ENCODE data around the gene DLGAP1. TPM values are rescaled to one million over a fixed set of nuclear protein-coding genes. Genes with fewer than 3 reads are reported as not detected.

DLGAP1 gene
- total and polyA plus RNA-seq, 2 of the 13 experiments (the other 11 are each of a cell fraction or from before 2014, with no cell fraction given) = 0.01 TPM; not detected in 1

DNA sequence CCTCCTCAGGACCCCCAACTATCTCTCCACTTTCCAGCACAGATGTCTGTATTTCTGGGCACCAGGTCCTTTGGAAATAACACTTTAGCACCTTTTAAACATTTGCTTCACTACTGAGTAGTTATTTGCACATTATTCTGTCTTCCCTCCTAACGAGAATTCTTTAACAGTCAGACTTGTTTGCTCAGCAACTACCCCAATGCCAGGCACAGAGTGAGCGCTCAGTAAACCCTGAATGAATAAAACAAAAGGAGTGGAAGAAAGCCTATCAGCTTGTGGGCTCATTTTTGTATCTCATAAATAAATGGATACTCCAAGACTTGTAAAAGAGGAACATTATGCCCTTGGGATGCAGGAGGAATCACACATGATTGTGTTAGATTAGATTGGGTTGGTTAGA, 554.8 kb downstream of the DLGAP1 start:
- Histone ChIP-seq H3K4me3 (replicated peaks in 1 of 3; ENCODE audit: insufficient read depth in 1 of 3, low read depth in 2 of 3, low read length in 3 of 3) (no peak overlapping the region), H3K27me3 (ENCODE audit: control insufficient read depth in 1 of 2, insufficient read depth in 2 of 2, low read length in 2 of 2) (peaks cover 0 to 12% of the 10 kb centered on the region in 2 experiments; a peak in 1 of 5 replicates), H3K79me2 (ENCODE audit: insufficient read depth, low read length) (no peaks in the 10 kb centered on the region), H3K9me3 (ENCODE audit: low read length) (no peaks in the 10 kb centered on the region), H3K9ac (ENCODE audit: insufficient read depth, low read depth, low read length) (no peak overlapping the region), H3K27ac (ENCODE audit: extremely low read length, insufficient read depth, low read length) (no peak overlapping the region), H3K36me3 (replicated peaks in 1 of 2; ENCODE audit: control insufficient read depth in 1 of 2, insufficient read depth in 2 of 2, low read length in 2 of 2) (no peaks in the 10 kb centered on the region), H2AFZ (ENCODE audit: low read length) (no peak overlapping the region), H3K4me1 (ENCODE audit: insufficient read depth, low read length) (no peaks in the 10 kb centered on the region), H4K20me1 (ENCODE audit: insufficient read depth, low read length) (no peaks in the 10 kb centered on the region), H3K4me2 (ENCODE audit: low read depth, low read length) (no peak overlapping the region)
- POLR2A ChIA-PET = no interaction called here
- no peak for FAIRE-seq
- intact Hi-C loops (cut with micrococcal nuclease; ENCODE audit: unreplicated experiment) (no loop called here), in situ Hi-C loops (cut with HindIII; ENCODE audit: extremely low pct_ligation_motif_present, low pct_unique_long_range_greater_than_20kb) (no loop called here)
- TF ChIP-seq NFYB (CRISPR knock-in tag; IDR thresholded peaks at IDR 0.05) (no peak), ZNF280D (CRISPR knock-in tag; IDR thresholded peaks at IDR 0.05) (no peak)
- DNase-seq (ENCODE audit: low spot score) = no peak
- ATAC-seq = no peak
- 20% methylated on average over 2 of the region's 2 CpGs for WGBS (ENCODE audit: low lambda C conversion rate)
- BruUV-seq (replicated peaks) = no TSS peak
- CTCF ChIA-PET (ENCODE audit: low intra/inter-chr PET ratio, low total read pairs) = no interaction called here

GRCh38 chr18:3898861-3899613, 556.1 kb downstream of the DLGAP1 start:
- ATAC-seq = no peak
- WGBS (ENCODE audit: low lambda C conversion rate) = 2% methylated on average over 4 of the region's 4 CpGs
- no peak overlapping the region for H3K9ac ChIP-seq (ENCODE audit: insufficient read depth, low read depth, low read length)
- no peaks in the 10 kb centered on the region for H4K20me1 ChIP-seq (ENCODE audit: insufficient read depth, low read length)
- no peaks in the 10 kb centered on the region for H3K36me3 ChIP-seq (replicated peaks in 1 of 2; ENCODE audit: control insufficient read depth in 1 of 2, insufficient read depth in 2 of 2, low read length in 2 of 2)
- H2AFZ ChIP-seq (ENCODE audit: low read length) = no peak overlapping the region
- DNase-seq (ENCODE audit: low spot score) = no peak
- no peak overlapping the region for H3K4me3 ChIP-seq (replicated peaks in 1 of 3; ENCODE audit: insufficient read depth in 1 of 3, low read depth in 2 of 3, low read length in 3 of 3)
- no peaks in the 10 kb centered on the region for H3K9me3 ChIP-seq (ENCODE audit: low read length)
- no peaks in the 10 kb centered on the region for H3K79me2 ChIP-seq (ENCODE audit: insufficient read depth, low read length)
- no peaks in the 10 kb centered on the region for H3K4me1 ChIP-seq (ENCODE audit: insufficient read depth, low read length)
- ChIA-PET POLR2A (no interaction called here), CTCF (ENCODE audit: low intra/inter-chr PET ratio, low total read pairs) (no interaction called here)
- in situ Hi-C loops (cut with HindIII; ENCODE audit: extremely low pct_ligation_motif_present, low pct_unique_long_range_greater_than_20kb) = no loop called here
- no peak overlapping the region for H3K4me2 ChIP-seq (ENCODE audit: low read depth, low read length)
- H3K27me3 ChIP-seq (ENCODE audit: control insufficient read depth in 1 of 2, insufficient read depth in 2 of 2, low read length in 2 of 2) = peaks cover 0 to 12% of the 10 kb centered on the region in 2 experiments; a peak in 1 of 5 replicates
- FAIRE-seq = no peak
- no TSS peak for BruUV-seq (replicated peaks)
- H3K27ac ChIP-seq (ENCODE audit: extremely low read length, insufficient read depth, low read length) = no peak overlapping the region
- intact Hi-C loops (cut with micrococcal nuclease; ENCODE audit: unreplicated experiment) = no loop called here
- TF ChIP-seq HNRNPUL1 (IDR thresholded peaks at IDR 0.05; ENCODE audit: low read depth, low read length) (no peak), ZNF781 (CRISPR knock-in tag; IDR thresholded peaks at IDR 0.05; ENCODE audit: borderline replicate concordance, not compliant biosample characterization) (no peak), TRIM22 (IDR thresholded peaks at IDR 0.05) (no peak), RFXAP (CRISPR knock-in tag; IDR thresholded peaks at IDR 0.05; ENCODE audit: borderline replicate concordance) (no peak), KDM6A (CRISPR knock-in tag; IDR thresholded peaks at IDR 0.05; ENCODE audit: low read depth) (no peak), ZNF143 (CRISPR knock-in tag; IDR thresholded peaks at IDR 0.05) (no peak), ATF1 (CRISPR knock-in tag; IDR thresholded peaks at IDR 0.05) (no peak), ESRRA (CRISPR knock-in tag; IDR thresholded peaks at IDR 0.05; ENCODE audit: low read depth) (no peak), STAG1 (CRISPR knock-in tag; IDR thresholded peaks at IDR 0.05) (no peak), RXRA (CRISPR knock-in tag; IDR thresholded peaks at IDR 0.05) (no peak), ZNF510 (CRISPR knock-in tag; IDR thresholded peaks at IDR 0.05; ENCODE audit: low read depth) (no peak)
- TF ChIP-seq, protein P1, sequence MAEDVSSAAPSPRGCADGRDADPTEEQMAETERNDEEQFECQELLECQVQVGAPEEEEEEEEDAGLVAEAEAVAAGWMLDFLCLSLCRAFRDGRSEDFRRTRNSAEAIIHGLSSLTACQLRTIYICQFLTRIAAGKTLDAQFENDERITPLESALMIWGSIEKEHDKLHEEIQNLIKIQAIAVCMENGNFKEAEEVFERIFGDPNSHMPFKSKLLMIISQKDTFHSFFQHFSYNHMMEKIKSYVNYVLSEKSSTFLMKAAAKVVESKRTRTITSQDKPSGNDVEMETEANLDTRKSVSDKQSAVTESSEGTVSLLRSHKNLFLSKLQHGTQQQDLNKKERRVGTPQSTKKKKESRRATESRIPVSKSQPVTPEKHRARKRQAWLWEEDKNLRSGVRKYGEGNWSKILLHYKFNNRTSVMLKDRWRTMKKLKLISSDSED (CRISPR knock-in tag; IDR thresholded peaks at IDR 0.05) = no peak

Measured in HepG2 (cell line).